HUDEP-2 (cell line): ENCODE measurements around the gene PIP4P1.

Experiments
- DNase-seq, 76 experiments: peaks; one replicate each; lab custom pipeline; 2025; ENCODE audit not compliant: unreplicated experiment in 76 of 76; lab: John Stamatoyannopoulos, UW

PIP4P1 gene

GRCh38 chr14:20440465-20440864, 20.8 kb downstream of the PIP4P1 start:
- no peak for DNase-seq

- DNase-seq, result no peak
Observed at GRCh38 chr14:20438664-20439063, 22.6 kb downstream of the PIP4P1 start.

- no peak for DNase-seq
Observed at GRCh38 chr14:20436363-20436755, 24.9 kb downstream of the PIP4P1 start.

GRCh38 chr14:20435582-20436362, 25.5 kb downstream of the PIP4P1 start, which contains the start of gene KLHL33:
TSS of gene KLHL33 (minus strand) at chr14:20436166. CDS start at chr14:20435811, 355 bp downstream.
- DNase-seq, result no peak

- no peak for DNase-seq
Observed at GRCh38 chr14:20434701-20435581, 26.3 kb downstream of the PIP4P1 start.

- DNase-seq, result no peak
Observed at GRCh38 chr14:20429801-20430669, 31.2 kb downstream of the PIP4P1 start.

- DNase-seq, result peak in 1 of 76 experiments; percentile 2
Observed at GRCh38 chr14:20428802-20429201, 32.4 kb downstream of the PIP4P1 start.

GRCh38 chr14:20428010-20428365, 33.2 kb downstream of the PIP4P1 start:
- no peak for DNase-seq

GRCh38 chr14:20427231-20428009, 33.8 kb downstream of the PIP4P1 start:
- no peak for DNase-seq

GRCh38 chr14:20424851-20425250, 36.4 kb downstream of the PIP4P1 start:
- DNase-seq, result no peak

GRCh38 chr14:20422886-20423285, 38.3 kb downstream of the PIP4P1 start:
- DNase-seq, result no peak

- DNase-seq, result no peak
Observed at GRCh38 chr14:20421267-20421666, 40.0 kb downstream of the PIP4P1 start.

- DNase-seq, result no peak
Observed at GRCh38 chr14:20419419-20419818, 41.8 kb downstream of the PIP4P1 start.

- no peak for DNase-seq
Observed at GRCh38 chr14:20418501-20418909, 42.7 kb downstream of the PIP4P1 start.

- no peak for DNase-seq
Observed at GRCh38 chr14:20417250-20418186, 43.7 kb downstream of the PIP4P1 start.

- no peak for DNase-seq
Observed at GRCh38 chr14:20416223-20416622, 45.0 kb downstream of the PIP4P1 start.

- DNase-seq, result peak in 38 of 76 experiments; percentile 2 to 67 (median 32)
Observed at GRCh38 chr14:20415782-20416206, 45.4 kb downstream of the PIP4P1 start.

- no peak for DNase-seq
Observed at GRCh38 chr14:20413744-20414082, 47.5 kb downstream of the PIP4P1 start.
